IMR-90 (cell line): ENCODE measurements around the gene FFAR3.

ENCODE experiments used
- MAFK ChIP-seq: IDR thresholded peaks from 2 replicates; pipeline ENCODE4 v1.6.1; 2012; ENCODE audit warnings: low read depth, low read length, improper control_type of control experiment
- POLR2A ChIP-seq: IDR thresholded peaks from 2 replicates; pipeline ENCODE4 v1.6.1; 2012; ENCODE audit warnings: mild to moderate bottlenecking, low read depth, low read length
- TF ChIP-seq, protein P1 (sequence below): conservative IDR thresholded peaks from 2 replicates; pipeline ENCODE4 v1.5.1; 2012; ENCODE audit warnings: mild to moderate bottlenecking, low read depth, low read length, improper control_type of control experiment

DNA sequence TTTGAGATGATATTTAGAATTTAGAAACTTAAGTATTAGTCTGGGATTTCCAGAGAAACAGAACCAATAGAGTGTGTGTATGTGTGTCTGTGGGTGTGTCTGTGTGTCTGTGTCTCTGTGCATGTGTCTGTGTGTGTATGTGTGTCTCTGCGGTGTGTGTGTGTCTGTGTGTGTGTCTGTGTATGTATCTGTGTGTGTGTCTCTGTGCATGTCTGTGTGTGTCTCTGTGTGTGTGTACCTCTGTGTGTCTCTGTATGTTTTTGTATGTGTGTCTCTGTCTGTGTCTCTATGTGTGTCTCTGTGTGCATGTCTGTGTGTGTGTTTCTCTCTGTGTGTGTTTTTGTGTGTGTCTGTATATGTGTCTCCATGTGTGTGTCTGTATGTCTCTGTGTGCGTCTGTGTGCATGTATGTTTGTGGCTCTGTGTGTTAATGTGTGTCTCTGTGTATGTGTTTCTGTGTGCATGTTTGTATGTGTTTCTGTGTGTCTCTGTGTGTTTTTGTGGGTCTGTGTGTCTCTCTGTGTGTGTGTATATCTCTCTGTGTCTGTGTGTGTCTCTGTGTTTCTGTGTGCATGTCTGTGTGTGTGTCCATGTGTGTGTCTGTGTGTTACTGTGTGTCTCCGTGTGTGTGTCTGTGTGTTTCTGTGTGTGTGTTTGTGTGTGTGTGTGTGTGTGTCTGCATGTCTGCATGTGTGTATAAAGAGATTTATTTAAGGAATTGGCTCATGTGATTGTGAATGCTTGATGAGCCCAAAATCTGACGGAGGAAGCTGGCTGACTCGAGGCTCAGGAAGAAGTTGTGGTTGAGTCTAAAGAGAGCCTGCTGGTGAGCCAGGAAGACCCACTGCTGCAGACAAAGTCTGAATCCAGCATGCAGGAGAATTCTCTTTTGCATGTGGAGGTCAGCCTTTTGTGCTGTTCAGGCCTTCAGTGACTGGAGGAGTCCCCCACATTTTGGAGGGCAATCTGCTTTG is 34.8 kb downstream of the FFAR3 start:
- TF ChIP-seq, protein P1, sequence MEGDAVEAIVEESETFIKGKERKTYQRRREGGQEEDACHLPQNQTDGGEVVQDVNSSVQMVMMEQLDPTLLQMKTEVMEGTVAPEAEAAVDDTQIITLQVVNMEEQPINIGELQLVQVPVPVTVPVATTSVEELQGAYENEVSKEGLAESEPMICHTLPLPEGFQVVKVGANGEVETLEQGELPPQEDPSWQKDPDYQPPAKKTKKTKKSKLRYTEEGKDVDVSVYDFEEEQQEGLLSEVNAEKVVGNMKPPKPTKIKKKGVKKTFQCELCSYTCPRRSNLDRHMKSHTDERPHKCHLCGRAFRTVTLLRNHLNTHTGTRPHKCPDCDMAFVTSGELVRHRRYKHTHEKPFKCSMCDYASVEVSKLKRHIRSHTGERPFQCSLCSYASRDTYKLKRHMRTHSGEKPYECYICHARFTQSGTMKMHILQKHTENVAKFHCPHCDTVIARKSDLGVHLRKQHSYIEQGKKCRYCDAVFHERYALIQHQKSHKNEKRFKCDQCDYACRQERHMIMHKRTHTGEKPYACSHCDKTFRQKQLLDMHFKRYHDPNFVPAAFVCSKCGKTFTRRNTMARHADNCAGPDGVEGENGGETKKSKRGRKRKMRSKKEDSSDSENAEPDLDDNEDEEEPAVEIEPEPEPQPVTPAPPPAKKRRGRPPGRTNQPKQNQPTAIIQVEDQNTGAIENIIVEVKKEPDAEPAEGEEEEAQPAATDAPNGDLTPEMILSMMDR, result no peak
- TF ChIP-seq POLR2A, result no peak
- TF ChIP-seq MAFK, result no peak
